Epithelial cell of prostate (primary cell): ENCODE data around the gene RCCD1.
"Not testable (repeated sequence)": the region's sequence is repeated elsewhere in the genome, so short reads cannot be mapped to it uniquely, and the experiment has no call there.

Experiments
- DNase-seq: peaks from one replicate; pipeline ENCODE4 v3.0.0-alpha.2; 2011; ENCODE audit warnings: low read depth, low spot score
- H3K27ac ChIP-seq: fragments of 450-650 bp; 2 replicates; pipeline ENCODE4 v1.5.1; 2017; ENCODE audit warnings: mild to moderate bottlenecking

Gene RCCD1, protein sequence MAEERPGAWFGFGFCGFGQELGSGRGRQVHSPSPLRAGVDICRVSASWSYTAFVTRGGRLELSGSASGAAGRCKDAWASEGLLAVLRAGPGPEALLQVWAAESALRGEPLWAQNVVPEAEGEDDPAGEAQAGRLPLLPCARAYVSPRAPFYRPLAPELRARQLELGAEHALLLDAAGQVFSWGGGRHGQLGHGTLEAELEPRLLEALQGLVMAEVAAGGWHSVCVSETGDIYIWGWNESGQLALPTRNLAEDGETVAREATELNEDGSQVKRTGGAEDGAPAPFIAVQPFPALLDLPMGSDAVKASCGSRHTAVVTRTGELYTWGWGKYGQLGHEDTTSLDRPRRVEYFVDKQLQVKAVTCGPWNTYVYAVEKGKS

GRCh38 chr15:90954712-90955623 is at the start of gene RCCD1:
Gene RCCD1 (plus strand): TSS chr15:90954884. CDS start chr15:90956735, 1,851 bp downstream.
- H3K27ac ChIP-seq: peak within 1 kb of the TSS; percentile 87
- no peak for DNase-seq

GRCh38 chr15:90905306-90906180 is 49.1 kb upstream of the RCCD1 start:
- no peak for DNase-seq
- no peak overlapping the region for H3K27ac ChIP-seq

DNA sequence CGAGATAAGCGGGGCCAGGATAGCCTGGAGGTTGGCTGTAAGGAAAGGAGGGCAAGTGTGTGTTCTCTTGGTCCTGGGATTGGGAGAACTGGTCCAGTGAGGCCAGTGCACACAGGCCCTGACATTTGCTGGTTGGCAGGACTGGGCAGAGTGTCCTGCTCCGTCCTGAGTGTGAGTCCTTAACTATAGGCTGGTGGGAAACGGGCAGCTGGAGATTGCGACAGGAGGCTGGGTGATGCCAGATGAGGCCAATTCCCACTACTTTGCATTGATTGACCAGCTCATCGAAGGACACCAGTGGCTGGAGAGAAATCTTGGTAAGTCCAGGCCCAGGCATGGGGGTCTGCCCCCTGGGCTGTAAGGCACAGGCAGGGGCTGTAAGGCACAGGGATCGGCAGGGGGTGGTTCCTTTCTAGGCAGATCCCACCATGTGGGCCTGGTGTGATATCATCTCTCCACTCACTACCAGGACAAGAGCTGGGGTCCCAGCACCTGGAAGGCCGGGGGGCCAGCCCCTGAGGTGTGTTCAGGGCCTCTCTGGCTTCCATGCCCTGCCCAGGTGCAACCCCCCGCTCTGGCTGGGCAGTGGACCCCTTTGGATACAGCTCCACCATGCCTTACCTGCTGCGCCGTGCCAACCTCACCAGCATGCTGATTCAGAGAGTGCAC is 48.4 kb upstream of the RCCD1 start:
- no peak for DNase-seq
- no peak overlapping the region for H3K27ac ChIP-seq

- no peak for DNase-seq
- no peak overlapping the region for H3K27ac ChIP-seq
These were observed 47.5 kb upstream of the RCCD1 start for GRCh38 chr15:90907051-90907660.

DNA sequence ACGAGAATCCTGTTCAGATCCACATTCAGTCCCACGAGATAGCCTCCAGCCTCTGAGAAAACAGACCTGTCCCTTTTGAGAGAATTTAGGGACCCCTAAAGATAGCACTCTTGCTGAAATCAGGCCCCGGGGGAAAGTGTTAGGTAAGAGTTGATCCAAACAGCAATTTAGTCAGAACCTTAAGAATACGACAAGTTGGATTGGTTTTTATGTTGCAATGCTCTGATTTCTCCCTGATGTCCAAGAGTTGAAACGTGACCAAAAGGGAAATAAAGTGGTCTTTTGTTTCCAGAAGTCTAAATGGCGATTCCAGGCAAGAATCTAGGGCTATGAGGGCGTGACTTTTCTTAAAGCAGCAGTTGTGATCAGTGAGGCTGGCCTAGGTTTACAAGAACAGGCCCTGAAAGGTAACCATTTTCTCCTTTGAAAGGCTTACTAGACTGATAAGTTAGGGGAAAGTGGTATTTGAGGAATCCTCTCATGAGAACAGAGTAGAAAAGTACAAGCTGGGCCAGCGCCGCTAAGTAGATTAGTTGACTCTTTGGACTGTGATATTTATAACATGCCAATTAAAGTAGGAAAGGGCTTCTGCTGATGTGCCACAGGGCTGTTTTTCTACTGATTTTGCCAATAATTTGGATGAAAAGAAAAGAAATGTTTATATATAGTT is 46.7 kb upstream of the RCCD1 start:
- no peak overlapping the region for H3K27ac ChIP-seq
- no peak for DNase-seq

- DNase-seq, H3K27ac ChIP-seq: not testable (repeated sequence)
These were observed 45.2 kb upstream of the RCCD1 start for GRCh38 chr15:90909449-90909848.

GRCh38 chr15:90909976-90910375 is 44.7 kb upstream of the RCCD1 start:
- H3K27ac ChIP-seq: no peak overlapping the region

GRCh38 chr15:90910441-90911301 is 44.0 kb upstream of the RCCD1 start:
- H3K27ac ChIP-seq: no peak overlapping the region
- DNase-seq: no peak

More at GRCh38 chr15:90909976-90910375, 44.7 kb upstream of the RCCD1 start:
- DNase-seq: no peak

GRCh38 chr15:90911302-90911623 is 43.4 kb upstream of the RCCD1 start:
- H3K27ac ChIP-seq: no peak overlapping the region
- DNase-seq: no peak

DNA sequence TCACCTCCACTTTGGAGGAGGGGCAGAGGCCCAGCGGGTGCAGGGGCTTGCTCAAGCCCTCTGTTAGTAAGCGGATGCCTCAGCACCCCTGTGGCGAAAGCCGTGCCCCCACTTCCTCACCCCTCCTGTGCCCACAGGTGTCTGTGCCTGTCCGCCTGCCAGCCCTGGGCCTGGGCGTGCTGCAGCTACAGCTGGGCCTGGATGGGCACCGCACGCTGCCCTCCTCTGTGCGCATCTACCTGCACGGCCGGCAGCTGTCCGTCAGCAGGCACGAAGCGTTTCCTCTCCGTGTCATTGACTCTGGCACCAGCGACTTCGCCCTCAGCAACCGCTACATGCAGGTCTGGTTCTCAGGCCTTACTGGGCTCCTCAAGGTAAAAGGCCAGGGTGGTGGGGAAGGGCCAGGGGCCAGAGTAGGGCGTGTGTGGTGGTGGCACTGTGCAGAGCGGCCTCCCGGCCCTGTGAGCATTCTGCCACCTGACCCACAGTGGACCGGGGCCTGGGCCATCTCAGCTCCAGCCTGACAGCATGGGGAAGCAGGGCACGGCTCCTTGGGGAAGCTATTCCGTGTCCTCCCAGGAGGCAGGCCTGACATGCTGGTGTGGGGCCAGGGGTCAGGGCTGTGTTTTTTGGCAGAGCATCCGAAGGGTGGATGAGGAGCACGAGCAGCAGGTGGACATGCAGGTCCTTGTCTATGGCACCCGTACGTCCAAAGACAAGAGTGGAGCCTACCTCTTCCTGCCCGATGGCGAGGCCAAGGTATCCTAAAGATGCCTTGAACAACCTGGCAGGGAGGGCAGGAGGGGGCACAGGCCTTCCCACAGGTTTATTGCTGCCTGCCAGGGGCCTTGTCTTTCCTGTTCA is 42.5 kb upstream of the RCCD1 start:
- DNase-seq: no peak
- H3K27ac ChIP-seq: no peak overlapping the region

DNA sequence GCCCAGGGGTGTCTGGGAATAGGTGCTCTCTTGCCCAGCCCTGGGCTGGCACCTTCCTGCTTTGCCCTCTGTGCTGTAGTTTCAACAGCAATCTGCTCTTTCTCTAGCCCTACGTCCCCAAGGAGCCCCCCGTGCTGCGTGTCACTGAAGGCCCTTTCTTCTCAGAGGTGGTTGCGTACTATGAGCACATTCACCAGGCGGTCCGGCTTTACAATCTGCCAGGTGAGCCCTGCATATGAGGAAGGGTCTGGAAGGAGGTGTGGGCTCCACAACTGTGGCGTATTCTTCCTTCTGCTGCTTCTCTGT is 42.0 kb upstream of the RCCD1 start:
- no peak overlapping the region for H3K27ac ChIP-seq
- no peak for DNase-seq

GRCh38 chr15:90913398-90913944 is 41.2 kb upstream of the RCCD1 start:
- H3K27ac ChIP-seq: no peak overlapping the region
- no peak for DNase-seq

DNA sequence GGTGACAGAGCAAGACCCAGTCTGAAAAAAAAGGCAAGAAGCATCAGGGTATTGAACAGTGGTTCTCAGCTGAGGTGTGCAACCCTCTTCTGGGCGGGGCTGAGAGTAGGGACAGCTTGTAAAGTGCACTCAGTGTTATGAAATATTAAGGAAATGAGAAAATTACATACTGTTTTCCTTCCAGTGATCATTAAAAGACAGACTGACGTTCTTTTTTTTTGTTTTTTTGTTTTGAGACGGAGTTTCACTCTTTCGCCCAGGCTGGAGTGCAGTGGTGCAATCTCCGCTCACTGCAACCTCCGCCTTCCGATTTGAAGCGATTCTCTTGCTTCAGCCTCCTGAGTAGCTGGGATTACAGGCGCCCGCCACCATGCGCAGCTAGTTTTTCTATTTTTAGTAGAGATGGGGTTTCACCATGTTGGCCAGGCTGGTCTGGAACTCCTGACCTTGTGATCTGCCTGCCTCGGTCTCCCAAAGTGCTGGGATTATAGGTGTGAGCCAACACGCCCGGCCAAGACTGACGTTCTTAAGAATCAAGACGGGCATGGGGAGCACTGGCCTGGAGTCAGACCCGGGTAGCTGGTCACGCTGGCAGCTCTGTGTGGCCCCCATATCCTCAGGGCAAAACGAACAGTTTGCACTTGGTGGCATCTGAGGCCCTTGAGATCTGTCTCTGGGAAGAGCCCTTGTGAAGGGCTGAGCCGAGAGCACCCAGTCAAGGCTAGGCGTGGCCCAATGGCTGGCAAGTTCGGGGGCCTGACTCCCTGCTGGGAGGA is 40.2 kb upstream of the RCCD1 start:
- H3K27ac ChIP-seq: no peak overlapping the region
- DNase-seq: no peak

DNA sequence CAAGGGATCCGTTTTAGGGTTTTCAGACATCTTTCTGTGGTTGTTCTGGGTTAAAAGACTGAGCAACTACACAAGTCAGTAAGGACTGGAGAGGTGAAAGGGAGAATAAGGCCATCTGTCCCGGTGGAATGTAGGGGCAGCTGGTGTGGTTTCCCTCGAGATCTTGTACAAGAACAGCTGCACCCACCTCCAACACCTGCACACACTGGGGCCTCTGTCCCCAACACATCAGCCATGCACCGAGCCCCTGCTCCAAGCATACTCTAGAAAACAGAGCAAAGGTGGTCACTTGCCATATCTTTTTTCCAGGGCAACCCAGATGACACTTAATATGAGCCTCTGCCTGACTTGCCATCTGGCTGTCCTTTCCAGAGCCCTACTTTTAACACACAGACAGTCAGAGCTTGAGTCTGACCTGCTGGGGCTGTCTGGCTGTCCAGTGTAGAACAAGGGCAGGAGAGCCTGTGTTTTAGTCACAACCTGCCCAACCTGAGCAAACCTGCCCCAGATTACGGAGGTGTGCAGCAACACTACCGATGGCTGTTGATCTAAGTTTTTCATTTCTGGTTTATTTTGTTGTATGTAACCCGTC is 39.4 kb upstream of the RCCD1 start:
- DNase-seq: no peak
- no peak overlapping the region for H3K27ac ChIP-seq

- no peak overlapping the region for H3K27ac ChIP-seq
These were observed 38.8 kb upstream of the RCCD1 start for GRCh38 chr15:90915808-90916440.

More at GRCh38 chr15:90915808-90916440, 38.8 kb upstream of the RCCD1 start:
- DNase-seq: no peak
